HEK293 (cell line): Measurements from ENCODE around the gene RWDD1.

Experiments
- EGR2 ChIP-seq: fragments of 450-650 bp; formaldehyde crosslinking; IDR thresholded peaks from 2 replicates; pipeline ENCODE4 v1.5.1; 2016; ENCODE audit warnings: low read depth, missing biosample characterization, missing genetic modification characterization
- HOXA7 ChIP-seq: sonication (generic); formaldehyde crosslinking; IDR thresholded peaks from 2 replicates; pipeline ENCODE4 v1.8.1; 2022; ENCODE audit warnings: missing genetic modification reagents, borderline replicate concordance
- KLF1 ChIP-seq: fragments of 450-650 bp; formaldehyde crosslinking; IDR thresholded peaks from 2 replicates; pipeline ENCODE4 v1.5.1; 2016; ENCODE audit warnings: missing biosample characterization, missing genetic modification characterization
- MEIS1 ChIP-seq: sonication (generic); formaldehyde crosslinking; IDR thresholded peaks from 2 replicates; pipeline ENCODE4 v1.8.1; 2022; ENCODE audit warnings: missing genetic modification reagents, mild to moderate bottlenecking, borderline replicate concordance
- MYNN ChIP-seq: fragments of 450-650 bp; formaldehyde crosslinking; IDR thresholded peaks from 2 replicates; pipeline ENCODE4 v1.5.1; 2016; ENCODE audit warnings: missing biosample characterization, missing genetic modification characterization, borderline replicate concordance
- MZF1 ChIP-seq: fragments of 450-650 bp; formaldehyde crosslinking; IDR thresholded peaks from 2 replicates; pipeline ENCODE4 v1.5.1; 2017; ENCODE audit warnings: missing biosample characterization, missing genetic modification characterization, borderline replicate concordance
- SCRT2 ChIP-seq: fragments of 450-650 bp; formaldehyde crosslinking; IDR thresholded peaks from 2 replicates; pipeline ENCODE4 v1.5.1; 2016; ENCODE audit warnings: missing biosample characterization, missing genetic modification characterization
- TRIM28 ChIP-seq: IDR thresholded peaks from 2 replicates; pipeline ENCODE4 v1.6.1; 2011; ENCODE audit warnings: low read length, control low read depth, borderline replicate concordance
- WT1 ChIP-seq: fragments of 450-650 bp; formaldehyde crosslinking; IDR thresholded peaks from 2 replicates; pipeline ENCODE4 v1.5.1; 2016; ENCODE audit warnings: missing biosample characterization, missing genetic modification characterization
- ZBTB17 ChIP-seq: fragments of 450-650 bp; formaldehyde crosslinking; IDR thresholded peaks from 2 replicates; pipeline ENCODE4 v1.5.1; 2016; ENCODE audit warnings: missing biosample characterization, missing genetic modification characterization
- ZBTB21 ChIP-seq: fragments of 450-650 bp; formaldehyde crosslinking; IDR thresholded peaks from 2 replicates; pipeline ENCODE4 v1.5.1; 2017; ENCODE audit warnings: missing biosample characterization, missing genetic modification characterization
- ZBTB8A ChIP-seq: fragments of 450-650 bp; formaldehyde crosslinking; IDR thresholded peaks from 2 replicates; pipeline ENCODE4 v1.5.1; 2016; ENCODE audit warnings: missing biosample characterization, missing genetic modification characterization
- ZNF16 ChIP-seq: fragments of 450-650 bp; formaldehyde crosslinking; IDR thresholded peaks from 2 replicates; pipeline ENCODE4 v1.5.1; 2016; ENCODE audit warnings: low read depth, missing biosample characterization, missing genetic modification characterization
- ZNF239 ChIP-seq: fragments of 450-650 bp; formaldehyde crosslinking; IDR thresholded peaks from 2 replicates; pipeline ENCODE4 v1.5.1; 2016; ENCODE audit warnings: missing biosample characterization, missing genetic modification characterization
- ZNF266 ChIP-seq: fragments of 450-650 bp; formaldehyde crosslinking; IDR thresholded peaks from 2 replicates; pipeline ENCODE4 v1.5.1; 2016; ENCODE audit warnings: missing biosample characterization, missing genetic modification characterization, low read depth
- ZNF292 ChIP-seq: fragments of 450-650 bp; formaldehyde crosslinking; IDR thresholded peaks from 2 replicates; pipeline ENCODE4 v1.5.1; 2016; ENCODE audit warnings: low read depth, missing biosample characterization, missing genetic modification characterization, borderline replicate concordance
- ZNF302 ChIP-seq: fragments of 450-650 bp; formaldehyde crosslinking; IDR thresholded peaks from 2 replicates; pipeline ENCODE4 v1.5.1; 2016; ENCODE audit warnings: missing biosample characterization, missing genetic modification characterization, low read depth
- ZNF501 ChIP-seq: fragments of 450-650 bp; formaldehyde crosslinking; IDR thresholded peaks from 2 replicates; pipeline ENCODE4 v1.5.1; 2016; ENCODE audit warnings: missing biosample characterization, missing genetic modification characterization
- ZNF571 ChIP-seq: fragments of 450-650 bp; formaldehyde crosslinking; IDR thresholded peaks from 2 replicates; pipeline ENCODE4 v1.5.0; 2017; ENCODE audit warnings: missing biosample characterization, missing genetic modification characterization
- ZNF600 ChIP-seq: fragments of 450-650 bp; formaldehyde crosslinking; IDR thresholded peaks from 2 replicates; pipeline ENCODE4 v1.5.1; 2016; ENCODE audit warnings: missing biosample characterization, missing genetic modification characterization
- ZNF791 ChIP-seq: fragments of 450-650 bp; formaldehyde crosslinking; IDR thresholded peaks from 2 replicates; pipeline ENCODE4 v1.5.1; 2016; ENCODE audit warnings: missing biosample characterization, missing genetic modification characterization
- ZNF843 ChIP-seq: fragments of 450-650 bp; formaldehyde crosslinking; IDR thresholded peaks from 2 replicates; pipeline ENCODE4 v1.5.1; 2016; ENCODE audit warnings: missing biosample characterization, missing genetic modification characterization
- ZSCAN18 ChIP-seq: fragments of 450-650 bp; formaldehyde crosslinking; IDR thresholded peaks from 2 replicates; pipeline ENCODE4 v1.5.1; 2016; ENCODE audit warnings: missing biosample characterization, missing genetic modification characterization
- ZSCAN5A ChIP-seq: fragments of 450-650 bp; formaldehyde crosslinking; IDR thresholded peaks from 2 replicates; pipeline ENCODE4 v1.5.1; 2016; ENCODE audit warnings: missing biosample characterization, missing genetic modification characterization
- TF ChIP-seq, protein P1 (sequence below): fragments of 450-650 bp; formaldehyde crosslinking; IDR thresholded peaks from 2 replicates; pipeline ENCODE4 v1.5.1; 2016; ENCODE audit warnings: missing biosample characterization, missing genetic modification characterization
- TF ChIP-seq, protein P2 (sequence below): fragments of 450-650 bp; formaldehyde crosslinking; IDR thresholded peaks from 2 replicates; pipeline ENCODE4 v1.5.0; 2017; ENCODE audit warnings: missing biosample characterization, missing genetic modification characterization, borderline replicate concordance
- TF ChIP-seq, protein P3 (sequence below): fragments of 450-650 bp; IDR thresholded peaks from 2 replicates; pipeline ENCODE4 v1.5.1; 2018; ENCODE audit warnings: missing biosample characterization, missing genetic modification characterization
- TF ChIP-seq, protein P4 (sequence below): fragments of 450-650 bp; formaldehyde crosslinking; IDR thresholded peaks from 2 replicates; pipeline ENCODE4 v1.5.1; 2016; ENCODE audit warnings: missing biosample characterization, missing genetic modification characterization

RWDD1 gene

GRCh38 chr6:116570856-116571682, at the start of gene RWDD1 (continued):
- TF ChIP-seq ZBTB17 (tag by site-specific recombination) (peak; percentile 100), ZNF16 (tag by site-specific recombination) (no peak), KLF1 (tag by site-specific recombination) (0 out of 2 replicates have a peak, but pooled peaks have one; percentile 14), SCRT2 (tag by site-specific recombination) (peak; percentile 37), MZF1 (no peak), ZNF501 (peak; percentile 98), ZNF266 (tag by site-specific recombination) (no peak), ZBTB8A (tag by site-specific recombination) (peak; percentile 93), MEIS1 (CRISPR knock-in tag) (no peak), ZNF600 (tag by site-specific recombination) (peak; percentile 97), HOXA7 (CRISPR knock-in tag) (no peak), ZBTB21 (tag by site-specific recombination) (peak; percentile 28; the same call in 1 of the 2 replicates), ZNF239 (tag by site-specific recombination) (no peak), ZNF843 (tag by site-specific recombination) (peak; percentile 83), WT1 (no peak; the same call in none of the 2 replicates), ZNF791 (tag by site-specific recombination) (no peak), ZNF571 (no peak), EGR2 (tag by site-specific recombination) (no peak), ZNF302 (tag by site-specific recombination) (no peak), ZNF292 (tag by site-specific recombination) (no peak), ZSCAN5A (no peak), TRIM28 (peak; percentile 97), MYNN (tag by site-specific recombination) (no peak), ZSCAN18 (tag by site-specific recombination) (no peak)
- TF ChIP-seq, protein P1, sequence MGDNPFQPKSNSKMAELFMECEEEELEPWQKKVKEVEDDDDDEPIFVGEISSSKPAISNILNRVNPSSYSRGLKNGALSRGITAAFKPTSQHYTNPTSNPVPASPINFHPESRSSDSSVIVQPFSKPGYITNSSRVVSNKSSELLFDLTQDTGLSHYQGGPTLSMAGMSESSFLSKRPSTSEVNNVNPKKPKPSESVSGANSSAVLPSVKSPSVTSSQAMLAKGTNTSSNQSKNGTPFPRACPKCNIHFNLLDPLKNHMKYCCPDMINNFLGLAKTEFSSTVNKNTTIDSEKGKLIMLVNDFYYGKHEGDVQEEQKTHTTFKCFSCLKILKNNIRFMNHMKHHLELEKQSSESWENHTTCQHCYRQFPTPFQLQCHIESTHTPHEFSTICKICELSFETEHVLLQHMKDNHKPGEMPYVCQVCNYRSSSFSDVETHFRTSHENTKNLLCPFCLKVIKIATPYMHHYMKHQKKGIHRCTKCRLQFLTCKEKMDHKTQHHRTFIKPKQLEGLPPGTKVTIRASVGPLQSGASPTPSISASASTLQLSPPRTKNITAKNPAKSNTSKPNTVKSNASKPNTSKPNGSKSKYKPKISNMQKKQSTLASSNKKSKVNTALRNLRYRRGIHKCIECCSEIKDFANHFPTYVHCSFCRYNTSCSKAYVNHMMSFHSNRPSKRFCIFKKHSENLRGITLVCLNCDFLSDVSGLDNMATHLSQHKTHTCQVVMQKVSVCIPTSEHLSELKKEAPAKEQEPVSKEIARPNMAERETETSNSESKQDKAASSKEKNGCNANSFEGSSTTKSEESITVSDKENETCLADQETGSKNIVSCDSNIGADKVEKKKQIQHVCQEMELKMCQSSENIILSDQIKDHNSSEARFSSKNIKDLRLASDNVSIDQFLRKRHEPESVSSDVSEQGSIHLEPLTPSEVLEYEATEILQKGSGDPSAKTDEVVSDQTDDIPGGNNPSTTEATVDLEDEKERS (tag by site-specific recombination): no peak
- TF ChIP-seq, protein P2, sequence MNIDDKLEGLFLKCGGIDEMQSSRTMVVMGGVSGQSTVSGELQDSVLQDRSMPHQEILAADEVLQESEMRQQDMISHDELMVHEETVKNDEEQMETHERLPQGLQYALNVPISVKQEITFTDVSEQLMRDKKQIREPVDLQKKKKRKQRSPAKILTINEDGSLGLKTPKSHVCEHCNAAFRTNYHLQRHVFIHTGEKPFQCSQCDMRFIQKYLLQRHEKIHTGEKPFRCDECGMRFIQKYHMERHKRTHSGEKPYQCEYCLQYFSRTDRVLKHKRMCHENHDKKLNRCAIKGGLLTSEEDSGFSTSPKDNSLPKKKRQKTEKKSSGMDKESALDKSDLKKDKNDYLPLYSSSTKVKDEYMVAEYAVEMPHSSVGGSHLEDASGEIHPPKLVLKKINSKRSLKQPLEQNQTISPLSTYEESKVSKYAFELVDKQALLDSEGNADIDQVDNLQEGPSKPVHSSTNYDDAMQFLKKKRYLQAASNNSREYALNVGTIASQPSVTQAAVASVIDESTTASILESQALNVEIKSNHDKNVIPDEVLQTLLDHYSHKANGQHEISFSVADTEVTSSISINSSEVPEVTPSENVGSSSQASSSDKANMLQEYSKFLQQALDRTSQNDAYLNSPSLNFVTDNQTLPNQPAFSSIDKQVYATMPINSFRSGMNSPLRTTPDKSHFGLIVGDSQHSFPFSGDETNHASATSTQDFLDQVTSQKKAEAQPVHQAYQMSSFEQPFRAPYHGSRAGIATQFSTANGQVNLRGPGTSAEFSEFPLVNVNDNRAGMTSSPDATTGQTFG (tag by site-specific recombination): no peak; the same call in 1 of the 2 replicates
- TF ChIP-seq, protein P3, sequence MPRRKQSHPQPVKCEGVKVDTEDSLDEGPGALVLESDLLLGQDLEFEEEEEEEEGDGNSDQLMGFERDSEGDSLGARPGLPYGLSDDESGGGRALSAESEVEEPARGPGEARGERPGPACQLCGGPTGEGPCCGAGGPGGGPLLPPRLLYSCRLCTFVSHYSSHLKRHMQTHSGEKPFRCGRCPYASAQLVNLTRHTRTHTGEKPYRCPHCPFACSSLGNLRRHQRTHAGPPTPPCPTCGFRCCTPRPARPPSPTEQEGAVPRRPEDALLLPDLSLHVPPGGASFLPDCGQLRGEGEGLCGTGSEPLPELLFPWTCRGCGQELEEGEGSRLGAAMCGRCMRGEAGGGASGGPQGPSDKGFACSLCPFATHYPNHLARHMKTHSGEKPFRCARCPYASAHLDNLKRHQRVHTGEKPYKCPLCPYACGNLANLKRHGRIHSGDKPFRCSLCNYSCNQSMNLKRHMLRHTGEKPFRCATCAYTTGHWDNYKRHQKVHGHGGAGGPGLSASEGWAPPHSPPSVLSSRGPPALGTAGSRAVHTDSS: no peak
- TF ChIP-seq, protein P4, sequence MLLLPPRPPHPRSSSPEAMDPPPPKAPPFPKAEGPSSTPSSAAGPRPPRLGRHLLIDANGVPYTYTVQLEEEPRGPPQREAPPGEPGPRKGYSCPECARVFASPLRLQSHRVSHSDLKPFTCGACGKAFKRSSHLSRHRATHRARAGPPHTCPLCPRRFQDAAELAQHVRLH: peak; percentile 63; the same call in 1 of the 2 replicates
